Natural killer cell (primary cell): ENCODE measurements around the gene C1QB. TPM values are rescaled to one million over a fixed set of nuclear protein-coding genes. Genes with fewer than 3 reads are reported as not detected.
"Not testable (repeated sequence)": the region's sequence is repeated elsewhere in the genome, so short reads cannot be mapped to it uniquely, and the experiment has no call there.

Source experiments
- ATAC-seq, 3 donors: fragments of 150-1000 bp in 2 of 3; fragments of 200-7000 bp in 1 of 3; cut with Tn5 transposase; 1 replicate in 1 of 3; 2 replicates in 2 of 3; pipeline ENCODE4 v1.10.0; 2021; ENCODE audit warnings: mild to moderate bottlenecking in 2 of 3, moderate library complexity in 2 of 3
- DNase-seq, 2 donors: peaks; one replicate each; pipeline versions ENCODE4 v3.0.0 to v3.0.0-alpha.2; 2013 to 2021; ENCODE audit warnings: mixed read lengths in 1 of 2
- H3K27ac ChIP-seq: one replicate; pipeline ENCODE4 v1.5.1; 2013; ENCODE audit warnings: mild to moderate bottlenecking, low read length
- H3K27me3 ChIP-seq: one replicate; pipeline ENCODE4 v1.6.1; 2013; ENCODE audit warnings: low read length; ENCODE audit not compliant: control insufficient read depth, insufficient read depth
- H3K36me3 ChIP-seq: one replicate; pipeline ENCODE4 v1.6.1; 2013; ENCODE audit warnings: low read length; ENCODE audit not compliant: control insufficient read depth, insufficient read depth
- H3K4me1 ChIP-seq: one replicate; pipeline ENCODE4 v1.6.1; 2013; ENCODE audit warnings: low read length; ENCODE audit not compliant: control insufficient read depth, insufficient read depth
- H3K4me3 ChIP-seq: one replicate; pipeline ENCODE4 v1.5.1; 2013; ENCODE audit warnings: low read length
- H3K9me3 ChIP-seq: one replicate; pipeline ENCODE4 v1.6.1; 2013; ENCODE audit warnings: low read length; ENCODE audit not compliant: control insufficient read depth, insufficient read depth
- H3K27ac Mint-ChIP-seq, 2 donors: one replicate each; pipeline ENCODE4 v1.8.0; 2022; ENCODE audit warnings: mild to moderate bottlenecking in 2 of 2, mixed read lengths in 2 of 2, moderate library complexity in 1 of 2
- H3K27me3 Mint-ChIP-seq, 2 donors: one replicate each; pipeline ENCODE4 v1.8.0; 2022; ENCODE audit warnings: low read depth in 2 of 2, mixed read lengths in 2 of 2
- H3K36me3 Mint-ChIP-seq: one replicate; pipeline ENCODE4 v1.8.0; 2022; ENCODE audit warnings: mixed read lengths
- H3K4me1 Mint-ChIP-seq, 2 donors: one replicate each; pipeline ENCODE4 v1.8.0; 2022; ENCODE audit warnings: mixed read lengths in 2 of 2
- H3K4me3 Mint-ChIP-seq: one replicate; pipeline ENCODE4 v1.8.0; 2022; ENCODE audit warnings: mild to moderate bottlenecking, moderate library complexity, mixed read lengths
- H3K9me3 Mint-ChIP-seq, 2 donors: one replicate each; pipeline ENCODE4 v1.8.0; 2022; ENCODE audit warnings: mixed read lengths in 2 of 2
- CTCF ChIP-seq: fragments of 200-600 bp; IDR thresholded peaks from one replicate; pipeline ENCODE4 v1.8.0; 2022; ENCODE audit warnings: antibody characterized with exemption
- WGBS: methylation state at CpG from one replicate; pipeline ENCODE4 v1.1.7; 2013; ENCODE audit warnings: missing lambda C conversion rate; ENCODE audit not compliant: insufficient coverage; 5-methylcytosine and 5-hydroxymethylcytosine counted together
- intact Hi-C: fragments of 100-400 bp; cut with micrococcal nuclease; formaldehyde crosslinking; loops from one replicate; pipeline ENCODE4 v1.14.2; 2022
- total RNA-seq, 4 donors: library from RNA; stranded (reverse); fragments of 120-200 nt in 1 of 4; gene quantifications; one replicate each; pipeline versions ENCODE4 v1.2.3 to v1.2.4, GENCODE V29; 2013 to 2022

C1QB gene
- total RNA-seq, 3 donors from 2014 or later (not counting 1 experiment from before 2014, with no cell fraction given), result 0.70 to 1.3 TPM; not detected in 1

- DNase-seq (no peak), ATAC-seq (no peak)
- H3K4me3 Mint-ChIP-seq, result no peak overlapping the region
- TF ChIP-seq CTCF, result no peak
- H3K27ac Mint-ChIP-seq, result no peak overlapping the region
- H3K4me1 Mint-ChIP-seq, result no peaks in the 10 kb centered on the region
- H3K27ac ChIP-seq, result no peak overlapping the region
- no peak overlapping the region for H3K4me3 ChIP-seq
- H3K27me3 ChIP-seq, result no peaks in the 10 kb centered on the region
- H3K27me3 Mint-ChIP-seq, result peaks cover 17 to 28% of the 10 kb centered on the region in 2 donors
- WGBS, result 80% methylated on average over 4 of the region's 4 CpGs
- no peaks in the 10 kb centered on the region for H3K9me3 Mint-ChIP-seq
- intact Hi-C loops, result no loop called here
- no peaks in the 10 kb centered on the region for H3K36me3 ChIP-seq
- H3K9me3 ChIP-seq, result no peaks in the 10 kb centered on the region
- no peaks in the 10 kb centered on the region for H3K4me1 ChIP-seq
- H3K36me3 Mint-ChIP-seq, result no peaks in the 10 kb centered on the region
These were observed 19.0 kb downstream of the C1QB start for GRCh38 chr1:22671999-22672398.

- H3K27me3 Mint-ChIP-seq, result peaks cover 8 to 24% of the 10 kb centered on the region in 2 donors
- no peaks in the 10 kb centered on the region for H3K36me3 Mint-ChIP-seq
- Histone ChIP-seq H3K4me3 (no peak overlapping the region), H3K4me1 (no peaks in the 10 kb centered on the region), H3K9me3 (no peaks in the 10 kb centered on the region), H3K36me3 (no peaks in the 10 kb centered on the region), H3K27me3 (no peaks in the 10 kb centered on the region), H3K27ac (no peak overlapping the region)
- intact Hi-C loops, result loop anchor here (1.0 kb wide), 1 partner anchor 216 kb away; no protein-coding TSS in a partner anchor
- no peak for ATAC-seq
- no peak overlapping the region for H3K4me3 Mint-ChIP-seq
- no peaks in the 10 kb centered on the region for H3K9me3 Mint-ChIP-seq
- H3K4me1 Mint-ChIP-seq, result no peaks in the 10 kb centered on the region
- 13% methylated on average over 15 of the region's 17 CpGs for WGBS
- TF ChIP-seq CTCF, result peak; percentile 20
- no peak for DNase-seq
- no peak overlapping the region for H3K27ac Mint-ChIP-seq
These were observed 20.7 kb downstream of the C1QB start for GRCh38 chr1:22673486-22674409.

- Mint-ChIP-seq H3K9me3 (no peaks in the 10 kb centered on the region), H3K4me3 (no peak overlapping the region), H3K27ac (no peak overlapping the region), H3K27me3 (peaks cover 8 to 20% of the 10 kb centered on the region in 2 donors), H3K36me3 (no peaks in the 10 kb centered on the region), H3K4me1 (no peaks in the 10 kb centered on the region)
- no peaks in the 10 kb centered on the region for H3K4me1 ChIP-seq
- H3K27ac ChIP-seq, result no peak overlapping the region
- TF ChIP-seq CTCF, result no peak
- intact Hi-C loops, result loop anchor here (1.0 kb wide), 1 partner anchor 215 kb away; no protein-coding TSS in a partner anchor
- H3K4me3 ChIP-seq, result no peak overlapping the region
- WGBS, result 63% methylated on average over 1 of the region's 1 CpG
- DNase-seq (no peak), ATAC-seq (no peak)
- no peaks in the 10 kb centered on the region for H3K36me3 ChIP-seq
- no peaks in the 10 kb centered on the region for H3K27me3 ChIP-seq
- no peaks in the 10 kb centered on the region for H3K9me3 ChIP-seq
These were observed 21.3 kb downstream of the C1QB start for GRCh38 chr1:22674410-22674749.

GRCh38 chr1:22676151-22676550 lies 23.1 kb downstream of the C1QB start:
- H3K27me3 Mint-ChIP-seq, result peaks cover 8 to 16% of the 10 kb centered on the region in 2 donors
- DNase-seq, ATAC-seq, H3K36me3 ChIP-seq, H3K27ac Mint-ChIP-seq, H3K27ac ChIP-seq, H3K9me3 ChIP-seq, H3K4me3 Mint-ChIP-seq, H3K9me3 Mint-ChIP-seq, H3K4me1 ChIP-seq, H3K4me3 ChIP-seq, H3K4me1 Mint-ChIP-seq, intact Hi-C loops, H3K36me3 Mint-ChIP-seq, H3K27me3 ChIP-seq: not testable (repeated sequence)
- 95% methylated on average over 15 of the region's 15 CpGs for WGBS
